DND-41 (cell line): ENCODE results near the gene C6orf62.
A peak's percentile ranks its signal among the peaks of the same experiment; 100 is the strongest.

Experiments used
- ATAC-seq: fragments of 200-7000 bp; cut with Tn5 transposase; 3 replicates; pipeline ENCODE4 v1.9.1; 2021; ENCODE audit warnings: low read depth; ENCODE audit not compliant: insufficient read depth
- DNase-seq: peaks from one replicate; pipeline ENCODE4 v3.0.0-alpha.2; 2020
- H2AFZ ChIP-seq: 2 replicates; pipeline ENCODE4 v1.6.0; 2012; ENCODE audit warnings: low read depth, low read length
- H3K27ac ChIP-seq: 2 replicates; pipeline ENCODE4 v1.5.1; 2012; ENCODE audit warnings: low read length, inconsistent platforms
- H3K27me3 ChIP-seq: fragments of 200-600 bp; sonication (generic); 2 replicates; pipeline ENCODE4 v1.6.0; 2012; ENCODE audit warnings: low read length, mild to moderate bottlenecking, inconsistent platforms; ENCODE audit not compliant: insufficient read depth, poor library complexity
- H3K36me3 ChIP-seq: 2 replicates; pipeline ENCODE4 v1.5.1; 2012; ENCODE audit warnings: low read length, inconsistent platforms; ENCODE audit not compliant: insufficient read depth
- H3K4me1 ChIP-seq: 2 replicates; pipeline ENCODE4 v1.5.1; 2012; ENCODE audit warnings: mild to moderate bottlenecking, low read length; ENCODE audit not compliant: insufficient read depth
- H3K4me2 ChIP-seq: 2 replicates; pipeline ENCODE4 v1.6.0; 2012; ENCODE audit warnings: mild to moderate bottlenecking, moderate library complexity, low read length, inconsistent platforms; ENCODE audit not compliant: insufficient read depth
- H3K4me3 ChIP-seq, 2 experiments: fragments of 200-600 bp in 1 of 2; shearing (Covaris generic) in 1 of 2; 2 replicates each; pipeline ENCODE4 v1.5.1; 2012 to 2016; ENCODE audit warnings: inconsistent platforms in 2 of 2, low read length in 2 of 2, mild to moderate bottlenecking in 2 of 2, low read depth in 1 of 2, moderate library complexity in 1 of 2
- H3K79me2 ChIP-seq: 2 replicates; pipeline ENCODE4 v1.6.0; 2012; ENCODE audit warnings: low read length, inconsistent platforms; ENCODE audit not compliant: insufficient read depth
- H3K9ac ChIP-seq: 2 replicates; pipeline ENCODE4 v1.6.0; 2012; ENCODE audit warnings: low read depth, mild to moderate bottlenecking, inconsistent platforms, low read length, moderate library complexity
- H3K9me3 ChIP-seq: 2 replicates; pipeline ENCODE4 v1.5.1; 2012; ENCODE audit warnings: low read length, moderate library complexity, mild to moderate bottlenecking, inconsistent platforms; ENCODE audit not compliant: insufficient read depth, severe bottlenecking
- H4K20me1 ChIP-seq: 2 replicates; pipeline ENCODE4 v1.6.0; 2012; ENCODE audit warnings: low read length; ENCODE audit not compliant: insufficient read depth
- CTCF ChIP-seq: IDR thresholded peaks from 2 replicates; pipeline ENCODE4 v1.5.1; 2012; ENCODE audit warnings: borderline replicate concordance, low read length, moderate library complexity, mild to moderate bottlenecking; ENCODE audit not compliant: poor library complexity, severe bottlenecking; ENCODE audit errors: extremely low read depth
- EZH2 ChIP-seq: IDR thresholded peaks from 3 replicates; pipeline ENCODE4 v1.6.1; 2012; ENCODE audit warnings: borderline replicate concordance, low read depth, mild to moderate bottlenecking, moderate library complexity, low read length, inconsistent platforms; ENCODE audit not compliant: severe bottlenecking

Gene C6orf62

GRCh38 chr6:24704468-24704867 is 14.5 kb downstream of the C6orf62 start:
- TF ChIP-seq EZH2 (no peak), CTCF (no peak)
- Histone ChIP-seq H3K79me2 (peaks cover 16% of the 10 kb centered on the region), H3K27ac (no peak overlapping the region), H3K4me1 (no peaks in the 10 kb centered on the region), H3K9me3 (no peaks in the 10 kb centered on the region), H3K27me3 (no peaks in the 10 kb centered on the region), H4K20me1 (peaks cover 28% of the 10 kb centered on the region; the same call in 1 of the 2 replicates), H3K9ac (no peak overlapping the region), H2AFZ (no peak overlapping the region), H3K4me3 (no peak overlapping the region), H3K36me3 (peaks cover 86% of the 10 kb centered on the region), H3K4me2 (no peak overlapping the region)
- DNase-seq (no peak), ATAC-seq (no peak)

- no peak overlapping the region for H3K4me3 ChIP-seq
- H3K27ac ChIP-seq, result no peak overlapping the region
- H3K4me1 ChIP-seq, result no peaks in the 10 kb centered on the region
- H3K4me2 ChIP-seq, result no peak overlapping the region
- H2AFZ ChIP-seq, result no peak overlapping the region
- no peaks in the 10 kb centered on the region for H3K27me3 ChIP-seq
- H3K36me3 ChIP-seq, result peaks cover 72% of the 10 kb centered on the region
- TF ChIP-seq EZH2, result no peak
- no peak for TF ChIP-seq CTCF
- H3K79me2 ChIP-seq, result peaks cover 3% of the 10 kb centered on the region; the same call in 1 of the 2 replicates
- DNase-seq, result no peak
- peak; percentile 33; the same call in 2 of the 3 replicates for ATAC-seq
- no peaks in the 10 kb centered on the region for H3K9me3 ChIP-seq
- H4K20me1 ChIP-seq, result peaks cover 23% of the 10 kb centered on the region; the same call in 1 of the 2 replicates
- no peak overlapping the region for H3K9ac ChIP-seq
Measured at GRCh38 chr6:24702720-24703282, 16.2 kb downstream of the C6orf62 start.

GRCh38 chr6:24699521-24700359 is 19.2 kb downstream of the C6orf62 start:
- Histone ChIP-seq H3K9me3 (no peaks in the 10 kb centered on the region), H3K4me1 (no peaks in the 10 kb centered on the region), H4K20me1 (peaks cover 12% of the 10 kb centered on the region; the same call in 1 of the 2 replicates), H3K79me2 (no peaks in the 10 kb centered on the region), H3K27me3 (no peaks in the 10 kb centered on the region), H3K36me3 (peaks cover 43% of the 10 kb centered on the region), H2AFZ (no peak overlapping the region), H3K4me2 (no peak overlapping the region), H3K4me3 (no peak overlapping the region), H3K27ac (no peak overlapping the region), H3K9ac (no peak overlapping the region)
- TF ChIP-seq EZH2, result no peak
- TF ChIP-seq CTCF, result no peak
- DNase-seq (no peak), ATAC-seq (no peak)
